ENCODE results near the gene PROK2.

Gene PROK2

DNA sequence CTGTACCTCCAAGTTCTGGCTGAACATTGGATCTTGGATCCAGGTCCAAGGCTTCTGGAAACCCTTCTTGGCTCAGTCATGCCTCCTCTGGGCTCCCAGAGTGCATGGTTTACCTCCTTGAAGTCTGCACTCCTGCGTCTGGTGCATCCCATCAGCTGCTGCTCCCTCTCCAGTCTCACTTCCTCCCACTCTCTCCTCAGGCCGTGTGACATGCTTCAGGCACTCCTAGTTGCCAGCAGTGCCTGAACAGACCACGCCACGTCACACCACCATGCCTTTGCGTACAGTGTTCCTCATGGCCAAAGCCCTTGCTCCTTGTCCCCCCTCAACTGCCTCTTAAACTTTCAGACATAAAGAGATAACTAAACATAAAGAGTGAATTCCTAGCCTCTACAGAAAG lies 25.5 kb downstream of the PROK2 start:
- no peak for TF ChIP-seq Cebpa-rat (IDR thresholded peaks at IDR 0.05)
- H3K4me1 ChIP-seq, result no peaks in the 10 kb centered on the region
- H3K9ac ChIP-seq, result no peak overlapping the region
- no peak overlapping the region for H3K27ac ChIP-seq
- H3K9me3 ChIP-seq (replicated peaks in 1 of 11), result peaks cover 5 to 11% (median 8%) of the 10 kb centered on the region in 11 experiments
- H3K4me3 ChIP-seq, result no peak overlapping the region
- peaks cover 22 to 36% (median 32%) of the 10 kb centered on the region in 11 experiments for H3K27me3 ChIP-seq
- H4K20me1 ChIP-seq, result peaks cover 0 to 4% (median 0%) of the 10 kb centered on the region in 11 experiments; a peak in 3 of 22 replicates
- H3K36me3 ChIP-seq, result no peaks in the 10 kb centered on the region
- no peak overlapping the region for H3K4me2 ChIP-seq

- H3K27me3 ChIP-seq, result peaks cover 35 to 49% (median 45%) of the 10 kb centered on the region in 11 experiments
- H3K27ac ChIP-seq, result no peak overlapping the region
- H3K4me3 ChIP-seq, result no peak overlapping the region
- TF ChIP-seq Cebpa-rat (IDR thresholded peaks at IDR 0.05), result no peak
- peaks cover 0 to 7% (median 0%) of the 10 kb centered on the region in 10 experiments; a peak in 2 of 20 replicates for H3K4me1 ChIP-seq
- H3K9me3 ChIP-seq (replicated peaks in 1 of 11), result peaks cover 15 to 23% (median 21%) of the 10 kb centered on the region in 11 experiments
- H3K4me2 ChIP-seq, result no peak overlapping the region
- peaks cover 0 to 4% (median 0%) of the 10 kb centered on the region in 11 experiments; a peak in 3 of 22 replicates for H4K20me1 ChIP-seq
- H3K9ac ChIP-seq, result no peak overlapping the region
- no peaks in the 10 kb centered on the region for H3K36me3 ChIP-seq
Observed at GRCh38 chr3:71758091-71758490, 26.9 kb downstream of the PROK2 start.

DNA sequence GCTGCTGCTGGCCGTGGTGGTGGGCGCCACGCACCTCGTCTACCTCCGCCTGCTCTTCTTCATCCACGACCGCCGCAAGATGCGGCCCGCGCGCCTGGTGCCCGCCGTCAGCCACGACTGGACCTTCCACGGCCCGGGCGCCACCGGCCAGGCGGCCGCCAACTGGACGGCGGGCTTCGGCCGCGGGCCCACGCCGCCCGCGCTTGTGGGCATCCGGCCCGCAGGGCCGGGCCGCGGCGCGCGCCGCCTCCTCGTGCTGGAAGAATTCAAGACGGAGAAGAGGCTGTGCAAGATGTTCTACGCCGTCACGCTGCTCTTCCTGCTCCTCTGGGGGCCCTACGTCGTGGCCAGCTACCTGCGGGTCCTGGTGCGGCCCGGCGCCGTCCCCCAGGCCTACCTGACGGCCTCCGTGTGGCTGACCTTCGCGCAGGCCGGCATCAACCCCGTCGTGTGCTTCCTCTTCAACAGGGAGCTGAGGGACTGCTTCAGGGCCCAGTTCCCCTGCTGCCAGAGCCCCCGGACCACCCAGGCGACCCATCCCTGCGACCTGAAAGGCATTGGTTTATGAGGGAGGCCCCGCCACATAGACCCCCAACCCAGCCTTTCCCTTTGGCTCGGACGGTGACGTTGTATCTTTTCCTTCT lies 30.2 kb downstream of the PROK2 start:
- peaks cover 27 to 42% (median 34%) of the 10 kb centered on the region in 11 experiments for H3K9me3 ChIP-seq (replicated peaks in 1 of 11)
- H3K27ac ChIP-seq, result no peak overlapping the region
- H3K36me3 ChIP-seq, result no peaks in the 10 kb centered on the region
- H3K27me3 ChIP-seq, result peaks cover 53 to 70% (median 67%) of the 10 kb centered on the region in 11 experiments
- no peak overlapping the region for H3K9ac ChIP-seq
- peaks cover 0 to 7% (median 0%) of the 10 kb centered on the region in 10 experiments; a peak in 2 of 20 replicates for H3K4me1 ChIP-seq
- no peak for TF ChIP-seq Cebpa-rat (IDR thresholded peaks at IDR 0.05)
- H3K4me3 ChIP-seq, result peak overlapping the region in 9 of 10 experiments; percentile 42 to 69 (median 58); a peak in 12 of 20 replicates
- H4K20me1 ChIP-seq, result peaks cover 0 to 4% (median 0%) of the 10 kb centered on the region in 11 experiments; a peak in 3 of 22 replicates
- H3K4me2 ChIP-seq, result peak overlapping the region in 5 of 11 experiments; percentile 77 to 84 (median 82); a peak in 6 of 22 replicates

DNA sequence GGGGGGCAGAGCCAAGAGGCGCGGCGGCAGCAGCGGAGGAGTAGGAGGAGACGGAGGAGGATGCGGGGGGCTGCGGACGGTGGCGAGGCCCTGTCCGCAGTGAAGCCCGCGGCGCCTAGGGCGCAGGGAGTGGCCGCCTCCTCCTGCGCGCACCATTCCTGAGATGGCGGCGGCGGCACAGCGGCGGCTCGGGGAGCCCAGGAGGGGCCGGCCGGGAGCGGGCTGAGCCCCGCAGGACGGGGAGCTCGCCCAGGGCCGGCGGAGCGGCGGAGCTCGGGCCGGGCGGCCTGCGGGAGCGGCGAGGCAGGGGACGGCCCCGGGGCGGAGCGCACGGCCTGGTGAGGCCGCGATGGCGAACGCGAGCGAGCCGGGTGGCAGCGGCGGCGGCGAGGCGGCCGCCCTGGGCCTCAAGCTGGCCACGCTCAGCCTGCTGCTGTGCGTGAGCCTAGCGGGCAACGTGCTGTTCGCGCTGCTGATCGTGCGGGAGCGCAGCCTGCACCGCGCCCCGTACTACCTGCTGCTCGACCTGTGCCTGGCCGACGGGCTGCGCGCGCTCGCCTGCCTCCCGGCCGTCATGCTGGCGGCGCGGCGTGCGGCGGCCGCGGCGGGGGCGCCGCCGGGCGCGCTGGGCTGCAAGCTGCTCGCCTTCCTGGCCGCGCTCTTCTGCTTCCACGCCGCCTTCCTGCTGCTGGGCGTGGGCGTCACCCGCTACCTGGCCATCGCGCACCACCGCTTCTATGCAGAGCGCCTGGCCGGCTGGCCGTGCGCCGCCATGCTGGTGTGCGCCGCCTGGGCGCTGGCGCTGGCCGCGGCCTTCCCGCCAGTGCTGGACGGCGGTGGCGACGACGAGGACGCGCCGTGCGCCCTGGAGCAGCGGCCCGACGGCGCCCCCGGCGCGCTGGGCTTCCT lies 31.0 kb downstream of the PROK2 start, which contains the start of gene GPR27:
TSS of gene GPR27 (plus strand) at position 155 of the 909 bp plus-strand sequence. CDS start at position 350, 195 bp downstream.
- no peak within 1 kb of the TSS for H3K27ac ChIP-seq
- no peaks in the 10 kb centered on the region for H3K36me3 ChIP-seq
- peaks cover 0 to 4% (median 0%) of the 10 kb centered on the region in 11 experiments; a peak in 3 of 22 replicates for H4K20me1 ChIP-seq
- H3K4me2 ChIP-seq, result peak within 1 kb of the TSS; percentile 68 to 84 (median 81)
- H3K4me1 ChIP-seq, result peaks cover 0 to 7% (median 0%) of the 10 kb centered on the region in 10 experiments; a peak in 2 of 20 replicates
- peaks cover 53 to 70% (median 67%) of the 10 kb centered on the region in 11 experiments for H3K27me3 ChIP-seq
- peaks cover 27 to 42% (median 34%) of the 10 kb centered on the region in 11 experiments for H3K9me3 ChIP-seq (replicated peaks in 1 of 11)
- H3K9ac ChIP-seq, result peak within 1 kb of the TSS in 5 of 11 experiments; percentile 14 to 45 (median 28); a peak in 8 of 22 replicates
- peak within 1 kb of the TSS; percentile 42 to 69 (median 58) for H3K4me3 ChIP-seq
- TF ChIP-seq Cebpa-rat (IDR thresholded peaks at IDR 0.05), result no peak

GRCh38 chr3:71752831-71753700 lies 31.9 kb downstream of the PROK2 start:
- Histone ChIP-seq H3K36me3 (no peaks in the 10 kb centered on the region), H3K9me3 (replicated peaks in 1 of 11) (peaks cover 27 to 42% (median 34%) of the 10 kb centered on the region in 11 experiments), H3K4me3 (peak overlapping the region; percentile 42 to 69 (median 58); a peak in 15 of 20 replicates), H3K27ac (no peak overlapping the region), H3K27me3 (peaks cover 53 to 70% (median 67%) of the 10 kb centered on the region in 11 experiments), H4K20me1 (peaks cover 0 to 4% (median 0%) of the 10 kb centered on the region in 11 experiments; a peak in 3 of 22 replicates), H3K4me2 (peak overlapping the region in 10 of 11 experiments; percentile 69 to 84 (median 82); a peak in 17 of 22 replicates), H3K9ac (no peak overlapping the region; a peak in 1 of 22 replicates), H3K4me1 (peaks cover 0 to 7% (median 0%) of the 10 kb centered on the region in 10 experiments; a peak in 2 of 20 replicates)
- TF ChIP-seq Cebpa-rat (IDR thresholded peaks at IDR 0.05), result no peak

- peaks cover 0 to 4% (median 0%) of the 10 kb centered on the region in 11 experiments; a peak in 3 of 22 replicates for H4K20me1 ChIP-seq
- no peak for TF ChIP-seq Cebpa-rat (IDR thresholded peaks at IDR 0.05)
- peaks cover 27 to 42% (median 34%) of the 10 kb centered on the region in 11 experiments for H3K9me3 ChIP-seq (replicated peaks in 1 of 11)
- H3K9ac ChIP-seq, result no peak overlapping the region
- no peak overlapping the region for H3K27ac ChIP-seq
- no peak overlapping the region for H3K4me2 ChIP-seq
- no peak overlapping the region for H3K4me3 ChIP-seq
- peaks cover 0 to 7% (median 0%) of the 10 kb centered on the region in 10 experiments; a peak in 2 of 20 replicates for H3K4me1 ChIP-seq
- H3K27me3 ChIP-seq, result peaks cover 49 to 57% (median 55%) of the 10 kb centered on the region in 11 experiments
- H3K36me3 ChIP-seq, result no peaks in the 10 kb centered on the region
Observed at GRCh38 chr3:71751602-71752001, 33.3 kb downstream of the PROK2 start.

- Histone ChIP-seq H3K9me3 (replicated peaks in 1 of 11) (peaks cover 26 to 50% (median 40%) of the 10 kb centered on the region in 11 experiments), H3K4me1 (no peaks in the 10 kb centered on the region), H3K27me3 (no peaks in the 10 kb centered on the region), H3K36me3 (no peaks in the 10 kb centered on the region), H3K27ac (no peak overlapping the region), H3K4me3 (no peak overlapping the region), H4K20me1 (no peaks in the 10 kb centered on the region), H3K4me2 (no peak overlapping the region), H3K9ac (no peak overlapping the region)
- TF ChIP-seq Cebpa-rat (IDR thresholded peaks at IDR 0.05), result no peak
Observed at GRCh38 chr3:71744738-71745137, 40.2 kb downstream of the PROK2 start.

GRCh38 chr3:71742621-71743020 lies 42.3 kb downstream of the PROK2 start:
- Histone ChIP-seq H4K20me1 (no peaks in the 10 kb centered on the region), H3K4me3 (no peak overlapping the region), H3K9ac (no peak overlapping the region), H3K27ac (no peak overlapping the region), H3K9me3 (replicated peaks in 1 of 11) (peaks cover 26 to 50% (median 41%) of the 10 kb centered on the region in 11 experiments), H3K4me2 (no peak overlapping the region), H3K4me1 (no peaks in the 10 kb centered on the region), H3K27me3 (no peaks in the 10 kb centered on the region), H3K36me3 (no peaks in the 10 kb centered on the region)
- TF ChIP-seq Cebpa-rat (IDR thresholded peaks at IDR 0.05), result no peak
